Measurements from ENCODE around the gene MTMR2. TPM values are rescaled to one million over a fixed set of nuclear protein-coding genes. Genes with fewer than 3 reads are reported as not detected.

The MTMR2 gene
- total RNA-seq, 1 experiment from 2014 or later: 51.9 TPM

DNA sequence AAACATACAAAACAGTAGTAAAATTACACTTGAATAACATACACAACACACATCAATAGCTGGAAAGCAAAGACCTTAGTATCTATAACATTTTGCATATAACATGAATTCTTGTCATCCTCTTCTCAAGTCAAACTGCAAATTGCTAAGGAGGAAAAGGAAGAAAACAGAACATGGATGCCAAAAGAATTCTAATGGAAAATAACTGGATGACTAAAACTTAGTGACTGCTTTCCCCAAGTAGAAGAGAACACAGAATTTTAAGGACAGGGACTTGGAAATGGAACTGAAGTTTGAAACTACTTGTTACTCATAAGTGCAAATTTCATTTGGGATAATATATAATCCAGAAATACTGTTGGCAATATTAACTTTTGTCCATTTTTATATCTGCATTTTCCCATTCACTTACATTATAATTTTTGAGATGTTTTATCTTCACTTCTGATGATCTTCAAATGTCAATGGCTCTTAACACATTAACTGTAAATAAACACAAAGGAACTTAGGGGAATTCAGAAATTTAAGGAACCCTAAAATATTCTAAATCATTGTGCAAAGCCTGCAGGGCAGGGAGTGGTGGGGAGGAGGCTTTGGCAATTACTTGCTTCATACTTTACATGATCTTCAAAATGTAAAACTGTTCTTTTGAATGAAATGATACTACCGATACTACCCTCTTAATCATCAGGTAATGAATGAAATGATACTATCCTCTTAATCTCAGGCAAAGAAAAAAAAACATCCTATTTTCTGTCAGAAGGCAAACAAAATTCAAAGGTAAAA, 9.9 kb downstream of the MTMR2 start:
- peak overlapping the region; percentile 92 for H3K27ac Mint-ChIP-seq (ENCODE audit: low read depth, unreplicated experiment)
- intact Hi-C loops (cut with micrococcal nuclease): no loop called here
- ChIA-PET POLR2A (interaction anchor here (0.7 to 3.6 kb wide), 7 partner anchors 9 to 428 kb away, joined by 3 to 37 read pairs (median 4); partner anchors contain the start of genes FAM76B and MTMR2), CTCF (interaction anchor here (0.6 to 1.1 kb wide), 3 partner anchors 71 to 429 kb away, joined by 3 to 5 read pairs (median 3); no protein-coding TSS in a partner anchor)
- TF ChIP-seq, protein P1, sequence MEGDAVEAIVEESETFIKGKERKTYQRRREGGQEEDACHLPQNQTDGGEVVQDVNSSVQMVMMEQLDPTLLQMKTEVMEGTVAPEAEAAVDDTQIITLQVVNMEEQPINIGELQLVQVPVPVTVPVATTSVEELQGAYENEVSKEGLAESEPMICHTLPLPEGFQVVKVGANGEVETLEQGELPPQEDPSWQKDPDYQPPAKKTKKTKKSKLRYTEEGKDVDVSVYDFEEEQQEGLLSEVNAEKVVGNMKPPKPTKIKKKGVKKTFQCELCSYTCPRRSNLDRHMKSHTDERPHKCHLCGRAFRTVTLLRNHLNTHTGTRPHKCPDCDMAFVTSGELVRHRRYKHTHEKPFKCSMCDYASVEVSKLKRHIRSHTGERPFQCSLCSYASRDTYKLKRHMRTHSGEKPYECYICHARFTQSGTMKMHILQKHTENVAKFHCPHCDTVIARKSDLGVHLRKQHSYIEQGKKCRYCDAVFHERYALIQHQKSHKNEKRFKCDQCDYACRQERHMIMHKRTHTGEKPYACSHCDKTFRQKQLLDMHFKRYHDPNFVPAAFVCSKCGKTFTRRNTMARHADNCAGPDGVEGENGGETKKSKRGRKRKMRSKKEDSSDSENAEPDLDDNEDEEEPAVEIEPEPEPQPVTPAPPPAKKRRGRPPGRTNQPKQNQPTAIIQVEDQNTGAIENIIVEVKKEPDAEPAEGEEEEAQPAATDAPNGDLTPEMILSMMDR (IDR thresholded peaks at IDR 0.05; ENCODE audit: unreplicated experiment): no peak
- no TSS peak for BruUV-seq (replicated peaks)
- H3K4me3 Mint-ChIP-seq (ENCODE audit: unreplicated experiment): peak overlapping the region; percentile 50
- DNase-seq (ENCODE audit: unreplicated experiment): no peak
- peaks cover 50% of the 10 kb centered on the region for H3K4me1 Mint-ChIP-seq (ENCODE audit: insufficient read depth, unreplicated experiment)
- no peaks in the 10 kb centered on the region for H3K9me3 Mint-ChIP-seq (ENCODE audit: unreplicated experiment)
- no peaks in the 10 kb centered on the region for H3K36me3 Mint-ChIP-seq (ENCODE audit: insufficient read depth, unreplicated experiment)
- H3K27me3 Mint-ChIP-seq (ENCODE audit: insufficient read depth, unreplicated experiment): no peaks in the 10 kb centered on the region

DNA sequence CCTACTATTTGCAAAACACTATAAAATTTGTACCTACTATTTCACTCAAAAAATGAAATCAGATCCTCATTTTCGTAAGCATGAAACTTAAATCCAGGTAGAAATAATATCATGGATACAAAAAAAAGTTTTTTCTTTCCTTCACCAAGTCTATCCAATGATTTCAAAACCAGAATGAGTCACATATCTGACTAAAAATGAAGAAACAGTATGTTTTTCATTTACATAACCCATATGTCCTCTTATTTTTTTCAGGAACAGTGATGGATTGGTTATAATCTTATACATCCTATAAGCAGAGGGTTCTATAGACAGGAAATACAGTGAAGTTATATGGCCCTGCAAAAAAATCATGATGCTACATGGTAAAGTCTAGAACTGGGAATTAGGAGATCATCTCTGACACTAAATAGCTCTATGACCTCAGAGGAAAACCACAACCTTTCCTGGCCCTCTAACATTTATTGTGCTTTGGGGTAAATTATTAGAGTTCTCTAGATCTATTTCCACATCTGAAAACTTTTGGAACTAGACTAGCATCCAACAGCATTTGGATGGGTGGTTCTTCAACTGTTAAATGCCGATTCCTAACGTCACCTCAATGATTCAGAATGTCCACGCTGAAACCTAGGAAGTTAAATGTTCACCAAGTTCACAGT, 10.9 kb downstream of the MTMR2 start:
- Mint-ChIP-seq H3K9me3 (ENCODE audit: unreplicated experiment) (no peaks in the 10 kb centered on the region), H3K27ac (ENCODE audit: low read depth, unreplicated experiment) (peak overlapping the region; percentile 92), H3K36me3 (ENCODE audit: insufficient read depth, unreplicated experiment) (no peaks in the 10 kb centered on the region), H3K4me3 (ENCODE audit: unreplicated experiment) (peak overlapping the region; percentile 50), H3K27me3 (ENCODE audit: insufficient read depth, unreplicated experiment) (no peaks in the 10 kb centered on the region), H3K4me1 (ENCODE audit: insufficient read depth, unreplicated experiment) (peaks cover 53% of the 10 kb centered on the region)
- DNase-seq (ENCODE audit: unreplicated experiment): peak; percentile 63
- intact Hi-C loops (cut with micrococcal nuclease): no loop called here
- ChIA-PET POLR2A (interaction anchor here (0.6 to 3.6 kb wide), 9 partner anchors 9 to 809 kb away, joined by 3 to 37 read pairs (median 3); partner anchors contain the start of genes CCDC82, JRKL and MTMR2), CTCF (interaction anchor here (1.1 kb wide), 1 partner anchor 430 kb away, joined by 3 read pairs; no protein-coding TSS in a partner anchor)
- BruUV-seq (replicated peaks): no TSS peak
- TF ChIP-seq, protein P1 (IDR thresholded peaks at IDR 0.05; ENCODE audit: unreplicated experiment): no peak

DNA sequence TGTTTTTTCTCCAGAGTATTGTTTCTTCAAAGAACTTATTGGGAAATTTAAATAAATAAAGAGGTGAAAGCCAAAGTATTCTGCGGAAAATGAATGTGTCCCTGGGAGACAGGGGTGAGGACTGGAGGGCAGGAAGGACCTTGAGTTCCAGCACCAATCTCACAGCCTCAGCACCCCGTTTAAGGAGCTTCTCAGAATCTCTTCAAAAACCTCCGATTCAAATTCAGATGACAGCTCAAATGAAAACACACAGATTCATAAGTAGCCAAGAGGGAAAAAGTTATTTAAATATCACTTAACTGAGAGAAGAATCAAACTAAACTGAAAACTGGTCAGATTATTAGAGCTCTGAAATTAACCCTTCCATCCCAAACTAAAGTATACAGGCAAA, 12.5 kb downstream of the MTMR2 start:
- CTCF ChIA-PET: interaction anchor here (0.6 kb wide), 1 partner anchor 89 kb away, joined by 3 read pairs; no protein-coding TSS in a partner anchor

More for the DNA sequence above, 12.5 kb downstream of the MTMR2 start:
- H3K4me3 Mint-ChIP-seq (ENCODE audit: unreplicated experiment): no peak overlapping the region
- intact Hi-C loops (cut with micrococcal nuclease): no loop called here
- no peaks in the 10 kb centered on the region for H3K27me3 Mint-ChIP-seq (ENCODE audit: insufficient read depth, unreplicated experiment)
- no TSS peak for BruUV-seq (replicated peaks)
- POLR2A ChIA-PET: interaction anchor here (0.7 to 3.6 kb wide), 2 partner anchors 11 to 52 kb away, joined by 3 to 37 read pairs; partner anchors contain the start of gene MTMR2
- H3K4me1 Mint-ChIP-seq (ENCODE audit: insufficient read depth, unreplicated experiment): peaks cover 39% of the 10 kb centered on the region
- no peaks in the 10 kb centered on the region for H3K36me3 Mint-ChIP-seq (ENCODE audit: insufficient read depth, unreplicated experiment)
- TF ChIP-seq, protein P1 (IDR thresholded peaks at IDR 0.05; ENCODE audit: unreplicated experiment): no peak
- H3K27ac Mint-ChIP-seq (ENCODE audit: low read depth, unreplicated experiment): no peak overlapping the region
- no peak for DNase-seq (ENCODE audit: unreplicated experiment)
- H3K9me3 Mint-ChIP-seq (ENCODE audit: unreplicated experiment): peaks cover 7% of the 10 kb centered on the region

All from MCF 10A (cell line).